ENCODE measurements around the gene CMTM3. TPM values are rescaled to one million over a fixed set of nuclear protein-coding genes. Genes with fewer than 3 reads are reported as not detected.

Gene CMTM3
- total and polyA plus RNA-seq, 9 of the 15 experiments (the other 6 are each of a cell fraction or from before 2014, with no cell fraction given), result 4.6 to 33.4 (median 17.5) TPM

DNA sequence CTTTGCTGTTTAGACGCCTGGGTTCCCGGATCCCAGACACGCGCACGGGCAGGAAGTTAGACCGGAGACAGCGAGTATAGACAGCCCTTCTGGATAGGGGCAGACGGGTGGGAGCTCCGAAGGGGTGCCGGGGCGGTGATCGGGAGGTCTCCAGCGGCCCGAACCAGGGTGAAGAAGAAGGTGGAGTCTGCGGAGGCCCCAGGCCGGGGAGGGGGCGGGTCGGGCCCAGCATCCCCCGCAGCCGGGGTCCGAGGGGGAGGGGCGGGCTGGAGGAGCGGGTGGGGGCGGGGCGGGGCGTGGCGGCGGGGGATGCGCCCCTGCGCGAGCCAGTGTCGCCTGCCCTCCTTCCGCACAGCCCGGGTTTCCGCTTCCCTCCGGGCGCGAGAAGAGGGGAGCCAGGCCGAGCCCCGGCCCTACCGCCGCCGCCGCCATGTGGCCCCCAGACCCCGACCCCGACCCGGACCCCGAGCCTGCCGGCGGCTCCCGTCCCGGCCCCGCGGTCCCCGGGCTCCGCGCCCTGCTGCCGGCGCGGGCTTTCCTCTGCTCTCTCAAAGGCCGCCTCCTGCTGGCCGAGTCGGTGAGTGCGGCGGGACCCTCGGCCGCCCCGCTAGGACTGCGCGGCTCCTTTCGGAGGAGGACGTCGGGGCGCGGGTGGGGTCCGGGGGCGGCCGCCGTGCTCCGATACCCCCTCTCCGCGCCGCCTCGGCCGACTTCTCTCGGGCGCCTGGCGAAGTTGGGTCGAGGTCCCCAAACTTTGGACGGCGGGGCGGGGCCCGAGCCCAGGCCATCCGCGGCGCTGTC lies at the start of gene CMTM3 (continued):
- no peak for TF ChIP-seq CHD7 (IDR thresholded peaks at IDR 0.05; ENCODE audit: low read depth, low read length)
- TF ChIP-seq PYGO2 (tag; IDR thresholded peaks at IDR 0.05), result no peak
- TF ChIP-seq RB1 (IDR thresholded peaks at IDR 0.05; ENCODE audit: low read depth), result peak; percentile 87
